Measurements from ENCODE around the gene SHROOM3.

DNA sequence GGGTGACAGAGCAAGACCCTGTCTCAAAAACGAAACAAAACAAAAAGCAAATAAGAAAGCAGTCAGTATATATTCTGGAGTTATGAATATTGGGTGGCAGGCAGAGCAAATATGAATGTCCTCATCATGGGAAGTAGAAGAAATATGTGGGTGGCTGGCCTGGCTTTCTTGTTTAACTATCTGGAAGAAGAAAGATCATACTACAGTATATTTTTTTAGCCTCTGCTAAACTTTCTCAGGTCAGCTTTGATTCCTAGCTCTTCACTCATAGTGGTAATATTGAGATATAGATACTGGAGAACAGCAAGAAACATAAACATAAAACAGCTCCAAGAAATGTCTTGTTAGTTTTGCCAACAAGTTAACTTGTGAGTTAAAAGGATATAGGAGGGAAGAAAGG lies 270.4 kb downstream of the SHROOM3 start:
- TF ChIP-seq, protein P1, sequence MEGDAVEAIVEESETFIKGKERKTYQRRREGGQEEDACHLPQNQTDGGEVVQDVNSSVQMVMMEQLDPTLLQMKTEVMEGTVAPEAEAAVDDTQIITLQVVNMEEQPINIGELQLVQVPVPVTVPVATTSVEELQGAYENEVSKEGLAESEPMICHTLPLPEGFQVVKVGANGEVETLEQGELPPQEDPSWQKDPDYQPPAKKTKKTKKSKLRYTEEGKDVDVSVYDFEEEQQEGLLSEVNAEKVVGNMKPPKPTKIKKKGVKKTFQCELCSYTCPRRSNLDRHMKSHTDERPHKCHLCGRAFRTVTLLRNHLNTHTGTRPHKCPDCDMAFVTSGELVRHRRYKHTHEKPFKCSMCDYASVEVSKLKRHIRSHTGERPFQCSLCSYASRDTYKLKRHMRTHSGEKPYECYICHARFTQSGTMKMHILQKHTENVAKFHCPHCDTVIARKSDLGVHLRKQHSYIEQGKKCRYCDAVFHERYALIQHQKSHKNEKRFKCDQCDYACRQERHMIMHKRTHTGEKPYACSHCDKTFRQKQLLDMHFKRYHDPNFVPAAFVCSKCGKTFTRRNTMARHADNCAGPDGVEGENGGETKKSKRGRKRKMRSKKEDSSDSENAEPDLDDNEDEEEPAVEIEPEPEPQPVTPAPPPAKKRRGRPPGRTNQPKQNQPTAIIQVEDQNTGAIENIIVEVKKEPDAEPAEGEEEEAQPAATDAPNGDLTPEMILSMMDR (IDR thresholded peaks at IDR 0.05; ENCODE audit: low read depth, low read length, missing input control), result no peak
- no peak for TF ChIP-seq SP1 (IDR thresholded peaks at IDR 0.05)

All from liver (tissue), 3 donors.